EL (cell line): Measurements from ENCODE around the gene SPRYD3.
"Not testable (repeated sequence)": the region's sequence is repeated elsewhere in the genome, so short reads cannot be mapped to it uniquely, and the experiment has no call there.

ENCODE experiments used
- DNase-seq: peaks from one replicate; pipeline ENCODE4 v3.0.0-alpha.2; 2016

The SPRYD3 gene

GRCh38 chr12:53101931-53102781 lies 23.0 kb upstream of the SPRYD3 start:
- DNase-seq = no peak

- DNase-seq = no peak
These were observed 22.1 kb upstream of the SPRYD3 start for GRCh38 chr12:53101266-53101665.

- no peak for DNase-seq
These were observed 21.4 kb upstream of the SPRYD3 start for GRCh38 chr12:53100466-53101151.

- DNase-seq = peak; percentile 98
These were observed 20.1 kb upstream of the SPRYD3 start for GRCh38 chr12:53099071-53099882.

- peak; percentile 91 for DNase-seq
These were observed 19.3 kb upstream of the SPRYD3 start for GRCh38 chr12:53098354-53098981.

GRCh38 chr12:53097564-53098353 lies 18.6 kb upstream of the SPRYD3 start, which contains the start of gene IGFBP6:
IGFBP6 (plus strand) TSS chr12:53097667; CDS start chr12:53097718, 51 bp downstream.
- DNase-seq = peak; percentile 70

- DNase-seq = peak; percentile 53
These were observed 18.0 kb upstream of the SPRYD3 start for GRCh38 chr12:53097207-53097563.

- DNase-seq = no peak
These were observed 17.6 kb upstream of the SPRYD3 start for GRCh38 chr12:53096759-53097158.

GRCh38 chr12:53096089-53096741 lies 17.0 kb upstream of the SPRYD3 start:
- peak; percentile 78 for DNase-seq

- DNase-seq = not testable (repeated sequence)
These were observed 16.4 kb upstream of the SPRYD3 start for GRCh38 chr12:53095596-53095895.

- not testable (repeated sequence) for DNase-seq
These were observed 15.8 kb upstream of the SPRYD3 start for GRCh38 chr12:53094796-53095595.

- no peak for DNase-seq
These were observed 15.2 kb upstream of the SPRYD3 start for GRCh38 chr12:53094394-53094787.

- DNase-seq = no peak
These were observed 14.7 kb upstream of the SPRYD3 start for GRCh38 chr12:53093777-53094393.

GRCh38 chr12:53091756-53092155 lies 12.6 kb upstream of the SPRYD3 start:
- no peak for DNase-seq

- no peak for DNase-seq
These were observed 11.4 kb upstream of the SPRYD3 start for GRCh38 chr12:53090554-53090953.

GRCh38 chr12:53090105-53090504 lies 10.9 kb upstream of the SPRYD3 start:
- no peak for DNase-seq

- DNase-seq = no peak
These were observed 7.2 kb upstream of the SPRYD3 start for GRCh38 chr12:53086361-53086760.

- DNase-seq = no peak
These were observed 3.5 kb upstream of the SPRYD3 start for GRCh38 chr12:53082637-53083175.

- no peak for DNase-seq
These were observed 565 bp downstream of the SPRYD3 start for GRCh38 chr12:53078425-53079225.
